Measurements from ENCODE around the gene PEX3.

- TF ChIP-seq, protein P1, sequence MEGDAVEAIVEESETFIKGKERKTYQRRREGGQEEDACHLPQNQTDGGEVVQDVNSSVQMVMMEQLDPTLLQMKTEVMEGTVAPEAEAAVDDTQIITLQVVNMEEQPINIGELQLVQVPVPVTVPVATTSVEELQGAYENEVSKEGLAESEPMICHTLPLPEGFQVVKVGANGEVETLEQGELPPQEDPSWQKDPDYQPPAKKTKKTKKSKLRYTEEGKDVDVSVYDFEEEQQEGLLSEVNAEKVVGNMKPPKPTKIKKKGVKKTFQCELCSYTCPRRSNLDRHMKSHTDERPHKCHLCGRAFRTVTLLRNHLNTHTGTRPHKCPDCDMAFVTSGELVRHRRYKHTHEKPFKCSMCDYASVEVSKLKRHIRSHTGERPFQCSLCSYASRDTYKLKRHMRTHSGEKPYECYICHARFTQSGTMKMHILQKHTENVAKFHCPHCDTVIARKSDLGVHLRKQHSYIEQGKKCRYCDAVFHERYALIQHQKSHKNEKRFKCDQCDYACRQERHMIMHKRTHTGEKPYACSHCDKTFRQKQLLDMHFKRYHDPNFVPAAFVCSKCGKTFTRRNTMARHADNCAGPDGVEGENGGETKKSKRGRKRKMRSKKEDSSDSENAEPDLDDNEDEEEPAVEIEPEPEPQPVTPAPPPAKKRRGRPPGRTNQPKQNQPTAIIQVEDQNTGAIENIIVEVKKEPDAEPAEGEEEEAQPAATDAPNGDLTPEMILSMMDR (IDR thresholded peaks at IDR 0.05) = no peak
- TF ChIP-seq POLR2A (IDR thresholded peaks at IDR 0.05) = no peak
Observed at GRCh38 chr6:143401068-143401446, 49.5 kb upstream of the PEX3 start.
